Upper lobe of right lung (tissue), 1 donor: Measurements from ENCODE around the gene ZNF92. TPM values are rescaled to one million over a fixed set of nuclear protein-coding genes. Genes with fewer than 3 reads are reported as not detected.
"Not testable (repeated sequence)": the region's sequence is repeated elsewhere in the genome, so short reads cannot be mapped to it uniquely, and the experiment has no call there.

Experiments used
- ATAC-seq: fragments of 200-7000 bp; cut with Tn5 transposase; one replicate; pipeline ENCODE4 v1.9.1; 2020; ENCODE audit warnings: mild to moderate bottlenecking, moderate library complexity
- DNase-seq: peaks from one replicate; pipeline ENCODE4 v3.0.0-alpha.2; 2020
- H3K27ac ChIP-seq: fragments of 200-600 bp; one replicate; pipeline ENCODE4 v1.8.0; 2022
- H3K27me3 ChIP-seq: fragments of 200-600 bp; one replicate; pipeline ENCODE4 v1.8.0; 2022; ENCODE audit warnings: mild to moderate bottlenecking
- H3K36me3 ChIP-seq: fragments of 200-600 bp; one replicate; pipeline ENCODE4 v1.8.0; 2022
- H3K4me1 ChIP-seq: fragments of 200-600 bp; one replicate; pipeline ENCODE4 v1.8.0; 2022
- H3K4me3 ChIP-seq: fragments of 200-600 bp; one replicate; pipeline ENCODE4 v1.8.0; 2022; ENCODE audit warnings: mild to moderate bottlenecking
- H3K9me3 ChIP-seq: fragments of 200-600 bp; one replicate; pipeline ENCODE4 v1.8.0; 2022
- CTCF ChIP-seq: fragments of 200-600 bp; IDR thresholded peaks from one replicate; pipeline ENCODE4 v1.8.0; 2022; ENCODE audit warnings: antibody characterized with exemption
- intact Hi-C: fragments of 100-400 bp; cut with DNase I; formaldehyde crosslinking; loops from one replicate; pipeline ENCODE4 v1.11.0; 2022
- total RNA-seq: library from RNA; stranded (reverse); fragmentation: NEBNext Ultra II Directional; extraction: Animal tissue kit (Norgen Biotek cat#: 25700); gene quantifications from one replicate; pipeline ENCODE4 v1.2.1, GENCODE V29; 2021
- donor health status: DM: no; HTN: yes; CAD: no; lungs with severe emphysema.

The ZNF92 gene
- total RNA-seq, 1 donor from 2014 or later = 7.6 TPM

- Histone ChIP-seq H3K27me3 (no peaks in the 10 kb centered on the region), H3K36me3 (no peaks in the 10 kb centered on the region), H3K27ac (no peak overlapping the region), H3K4me3 (no peak overlapping the region), H3K4me1 (no peaks in the 10 kb centered on the region), H3K9me3 (peaks cover 5% of the 10 kb centered on the region)
- intact Hi-C loops = no loop called here
- no peak for TF ChIP-seq CTCF
- DNase-seq = no peak
- no peak for ATAC-seq
These were observed 35.7 kb downstream of the ZNF92 start for GRCh38 chr7:65409363-65409762.

GRCh38 chr7:65411249-65411648 is 37.6 kb downstream of the ZNF92 start:
- H3K27me3 ChIP-seq = no peaks in the 10 kb centered on the region
- no peak for ATAC-seq
- H3K4me1 ChIP-seq = no peaks in the 10 kb centered on the region
- H3K9me3 ChIP-seq = no peaks in the 10 kb centered on the region
- H3K4me3 ChIP-seq = no peak overlapping the region
- H3K27ac ChIP-seq = no peak overlapping the region
- H3K36me3 ChIP-seq = no peaks in the 10 kb centered on the region
- intact Hi-C loops = no loop called here
- no peak for DNase-seq
- no peak for TF ChIP-seq CTCF

- no peaks in the 10 kb centered on the region for H3K4me1 ChIP-seq
- H3K36me3 ChIP-seq = no peaks in the 10 kb centered on the region
- intact Hi-C loops = no loop called here
- ATAC-seq = no peak
- no peak for DNase-seq
- H3K27ac ChIP-seq = no peak overlapping the region
- no peaks in the 10 kb centered on the region for H3K27me3 ChIP-seq
- no peak for TF ChIP-seq CTCF
- H3K4me3 ChIP-seq = no peak overlapping the region
- H3K9me3 ChIP-seq = no peaks in the 10 kb centered on the region
These were observed 49.0 kb downstream of the ZNF92 start for GRCh38 chr7:65422670-65423069.

- H3K36me3 ChIP-seq, H3K9me3 ChIP-seq, H3K27me3 ChIP-seq, intact Hi-C loops, H3K4me3 ChIP-seq, H3K27ac ChIP-seq, DNase-seq, H3K4me1 ChIP-seq, ATAC-seq: not testable (repeated sequence)
These were observed 49.6 kb downstream of the ZNF92 start for GRCh38 chr7:65423286-65423685.

GRCh38 chr7:65429642-65430343 is 56.1 kb downstream of the ZNF92 start:
- TF ChIP-seq CTCF = no peak
- Histone ChIP-seq H3K4me3 (no peak overlapping the region), H3K9me3 (no peaks in the 10 kb centered on the region), H3K27me3 (no peaks in the 10 kb centered on the region), H3K4me1 (no peaks in the 10 kb centered on the region), H3K36me3 (no peaks in the 10 kb centered on the region), H3K27ac (no peak overlapping the region)
- DNase-seq (no peak), ATAC-seq (no peak)
- intact Hi-C loops = no loop called here

- H3K4me1 ChIP-seq = no peaks in the 10 kb centered on the region
- intact Hi-C loops = no loop called here
- H3K4me3 ChIP-seq = no peak overlapping the region
- no peak overlapping the region for H3K27ac ChIP-seq
- ATAC-seq = no peak
- no peaks in the 10 kb centered on the region for H3K9me3 ChIP-seq
- DNase-seq = no peak
- H3K27me3 ChIP-seq = no peaks in the 10 kb centered on the region
- H3K36me3 ChIP-seq = no peaks in the 10 kb centered on the region
- TF ChIP-seq CTCF = no peak
These were observed 56.9 kb downstream of the ZNF92 start for GRCh38 chr7:65430344-65431186.
